ENCODE data around the gene PPP2CA. TPM values are rescaled to one million over a fixed set of nuclear protein-coding genes. Genes with fewer than 3 reads are reported as not detected.

Gene PPP2CA
- polyA plus RNA-seq, 2 donors: 41.5 to 102 TPM

GRCh38 chr5:134177369-134178095 lies 48.3 kb downstream of the PPP2CA start:
- 16 to 19% methylated on average over 29 of the region's 29 CpGs for WGBS, 2 donors
- H3K4me3 ChIP-seq (ENCODE audit: low read depth in 1 of 2, low read length in 2 of 2): peak overlapping the region; percentile 81 to 98
- no peaks in the 10 kb centered on the region for H3K9me3 ChIP-seq (ENCODE audit: control insufficient read depth in 2 of 2, insufficient read depth in 1 of 2, low read depth in 1 of 2, low read length in 1 of 2)
- H3K27me3 ChIP-seq (ENCODE audit: control insufficient read depth in 1 of 2, insufficient read depth in 2 of 2, low read length in 2 of 2): no peaks in the 10 kb centered on the region
- H3K36me3 ChIP-seq (ENCODE audit: control insufficient read depth in 2 of 2, insufficient read depth in 2 of 2, low read length in 1 of 2): no peaks in the 10 kb centered on the region
- H3K4me1 ChIP-seq (ENCODE audit: control insufficient read depth in 2 of 2, insufficient read depth in 2 of 2, low read length in 1 of 2): peaks cover 0 to 5% of the 10 kb centered on the region in 2 donors
- peak overlapping the region; percentile 99 to 100 for H3K27ac ChIP-seq (ENCODE audit: low read depth in 2 of 2, low read length in 1 of 2)

GRCh38 chr5:134176511-134177368 lies 49.1 kb downstream of the PPP2CA start, which contains the start of gene SKP1:
TSS of gene SKP1 (minus strand) at chr5:134176950. CDS start at chr5:134174022, 2,928 bp downstream.
- H3K9me3 ChIP-seq (ENCODE audit: control insufficient read depth in 2 of 2, insufficient read depth in 1 of 2, low read depth in 1 of 2, low read length in 1 of 2): no peaks in the 10 kb centered on the region
- H3K4me3 ChIP-seq (ENCODE audit: low read depth in 1 of 2, low read length in 2 of 2): peak within 1 kb of the TSS; percentile 81 to 98
- H3K27me3 ChIP-seq (ENCODE audit: control insufficient read depth in 1 of 2, insufficient read depth in 2 of 2, low read length in 2 of 2): no peaks in the 10 kb centered on the region
- H3K36me3 ChIP-seq (ENCODE audit: control insufficient read depth in 2 of 2, insufficient read depth in 2 of 2, low read length in 1 of 2): no peaks in the 10 kb centered on the region
- 0 to 1% methylated on average over 89 to 92 of the region's 92 CpGs for WGBS, 2 donors
- peaks cover 0 to 5% of the 10 kb centered on the region in 2 donors for H3K4me1 ChIP-seq (ENCODE audit: control insufficient read depth in 2 of 2, insufficient read depth in 2 of 2, low read length in 1 of 2)
- H3K27ac ChIP-seq (ENCODE audit: low read depth in 2 of 2, low read length in 1 of 2): peak within 1 kb of the TSS; percentile 99 to 100

- Histone ChIP-seq H3K4me3 (ENCODE audit: low read depth in 1 of 2, low read length in 2 of 2) (peak overlapping the region; percentile 81 to 98), H3K9me3 (ENCODE audit: control insufficient read depth in 2 of 2, insufficient read depth in 1 of 2, low read depth in 1 of 2, low read length in 1 of 2) (no peaks in the 10 kb centered on the region), H3K27ac (ENCODE audit: low read depth in 2 of 2, low read length in 1 of 2) (peak overlapping the region; percentile 99 to 100), H3K36me3 (ENCODE audit: control insufficient read depth in 2 of 2, insufficient read depth in 2 of 2, low read length in 1 of 2) (no peaks in the 10 kb centered on the region), H3K4me1 (ENCODE audit: control insufficient read depth in 2 of 2, insufficient read depth in 2 of 2, low read length in 1 of 2) (peaks cover 0 to 5% of the 10 kb centered on the region in 2 donors), H3K27me3 (ENCODE audit: control insufficient read depth in 1 of 2, insufficient read depth in 2 of 2, low read length in 2 of 2) (no peaks in the 10 kb centered on the region)
- 0 to 1% methylated on average over 31 of the region's 31 CpGs for WGBS, 2 donors
Observed at GRCh38 chr5:134175921-134176510, 49.9 kb downstream of the PPP2CA start.

- Histone ChIP-seq H3K27me3 (ENCODE audit: control insufficient read depth in 1 of 2, insufficient read depth in 2 of 2, low read length in 2 of 2) (no peaks in the 10 kb centered on the region), H3K27ac (ENCODE audit: low read depth in 2 of 2, low read length in 1 of 2) (no peak overlapping the region), H3K36me3 (ENCODE audit: control insufficient read depth in 2 of 2, insufficient read depth in 2 of 2, low read length in 1 of 2) (peaks cover 0 to 3% of the 10 kb centered on the region in 2 donors), H3K4me1 (ENCODE audit: control insufficient read depth in 2 of 2, insufficient read depth in 2 of 2, low read length in 1 of 2) (peaks cover 0 to 5% of the 10 kb centered on the region in 2 donors), H3K4me3 (ENCODE audit: low read depth in 1 of 2, low read length in 2 of 2) (peak overlapping the region; percentile 28 to 98), H3K9me3 (ENCODE audit: control insufficient read depth in 2 of 2, insufficient read depth in 1 of 2, low read depth in 1 of 2, low read length in 1 of 2) (no peaks in the 10 kb centered on the region)
- WGBS, 2 donors: 15 to 18% methylated on average over 10 of the region's 10 CpGs
Observed at GRCh38 chr5:134174841-134175839, 50.7 kb downstream of the PPP2CA start.

- H3K4me3 ChIP-seq (ENCODE audit: low read depth in 1 of 2, low read length in 2 of 2): no peak overlapping the region
- H3K4me1 ChIP-seq (ENCODE audit: control insufficient read depth in 2 of 2, insufficient read depth in 2 of 2, low read length in 1 of 2): no peaks in the 10 kb centered on the region
- no peaks in the 10 kb centered on the region for H3K27me3 ChIP-seq (ENCODE audit: control insufficient read depth in 1 of 2, insufficient read depth in 2 of 2, low read length in 2 of 2)
- H3K9me3 ChIP-seq (ENCODE audit: control insufficient read depth in 2 of 2, insufficient read depth in 1 of 2, low read depth in 1 of 2, low read length in 1 of 2): no peaks in the 10 kb centered on the region
- WGBS, 2 donors: 84 to 93% methylated on average over 4 of the region's 4 CpGs
- H3K36me3 ChIP-seq (ENCODE audit: control insufficient read depth in 2 of 2, insufficient read depth in 2 of 2, low read length in 1 of 2): peaks cover 3 to 4% of the 10 kb centered on the region in 2 donors
- H3K27ac ChIP-seq (ENCODE audit: low read depth in 2 of 2, low read length in 1 of 2): no peak overlapping the region
Observed at GRCh38 chr5:134171972-134172371, 53.9 kb downstream of the PPP2CA start.

- Histone ChIP-seq H3K27me3 (ENCODE audit: control insufficient read depth in 1 of 2, insufficient read depth in 2 of 2, low read length in 2 of 2) (no peaks in the 10 kb centered on the region), H3K4me3 (ENCODE audit: low read depth in 1 of 2, low read length in 2 of 2) (no peak overlapping the region), H3K4me1 (ENCODE audit: control insufficient read depth in 2 of 2, insufficient read depth in 2 of 2, low read length in 1 of 2) (no peaks in the 10 kb centered on the region), H3K27ac (ENCODE audit: low read depth in 2 of 2, low read length in 1 of 2) (no peak overlapping the region), H3K9me3 (ENCODE audit: control insufficient read depth in 2 of 2, insufficient read depth in 1 of 2, low read depth in 1 of 2, low read length in 1 of 2) (no peaks in the 10 kb centered on the region), H3K36me3 (ENCODE audit: control insufficient read depth in 2 of 2, insufficient read depth in 2 of 2, low read length in 1 of 2) (peaks cover 5 to 6% of the 10 kb centered on the region in 2 donors)
- WGBS, 2 donors: 96% methylated on average over 5 of the region's 5 CpGs
Observed at GRCh38 chr5:134162592-134162991, 63.3 kb downstream of the PPP2CA start.

- Histone ChIP-seq H3K4me3 (ENCODE audit: low read depth in 1 of 2, low read length in 2 of 2) (no peak overlapping the region), H3K4me1 (ENCODE audit: control insufficient read depth in 2 of 2, insufficient read depth in 2 of 2, low read length in 1 of 2) (no peaks in the 10 kb centered on the region), H3K27ac (ENCODE audit: low read depth in 2 of 2, low read length in 1 of 2) (no peak overlapping the region), H3K9me3 (ENCODE audit: control insufficient read depth in 2 of 2, insufficient read depth in 1 of 2, low read depth in 1 of 2, low read length in 1 of 2) (no peaks in the 10 kb centered on the region), H3K27me3 (ENCODE audit: control insufficient read depth in 1 of 2, insufficient read depth in 2 of 2, low read length in 2 of 2) (no peaks in the 10 kb centered on the region), H3K36me3 (ENCODE audit: control insufficient read depth in 2 of 2, insufficient read depth in 2 of 2, low read length in 1 of 2) (peaks cover 5 to 6% of the 10 kb centered on the region in 2 donors)
- 87 to 98% methylated on average over 6 of the region's 6 CpGs for WGBS, 2 donors
Observed at GRCh38 chr5:134161513-134162395, 64.1 kb downstream of the PPP2CA start.

- H3K27ac ChIP-seq (ENCODE audit: low read depth in 2 of 2, low read length in 1 of 2): no peak overlapping the region
Observed at GRCh38 chr5:134153657-134154056, 72.2 kb downstream of the PPP2CA start.

More at GRCh38 chr5:134153657-134154056, 72.2 kb downstream of the PPP2CA start:
- H3K4me3 ChIP-seq (ENCODE audit: low read depth in 1 of 2, low read length in 2 of 2): no peak overlapping the region
- peaks cover 0 to 2% of the 10 kb centered on the region in 2 donors for H3K4me1 ChIP-seq (ENCODE audit: control insufficient read depth in 2 of 2, insufficient read depth in 2 of 2, low read length in 1 of 2)
- no peaks in the 10 kb centered on the region for H3K27me3 ChIP-seq (ENCODE audit: control insufficient read depth in 1 of 2, insufficient read depth in 2 of 2, low read length in 2 of 2)
- H3K36me3 ChIP-seq (ENCODE audit: control insufficient read depth in 2 of 2, insufficient read depth in 2 of 2, low read length in 1 of 2): peaks cover 10 to 13% of the 10 kb centered on the region in 2 donors
- WGBS, 2 donors: 94 to 96% methylated on average over 1 of the region's 1 CpG
- H3K9me3 ChIP-seq (ENCODE audit: control insufficient read depth in 2 of 2, insufficient read depth in 1 of 2, low read depth in 1 of 2, low read length in 1 of 2): no peaks in the 10 kb centered on the region

All from esophagus (tissue), 2 donors.